GM18526 (cell line): ENCODE measurements around the gene FAM47E.

Experiments used
- POLR2A ChIP-seq: IDR thresholded peaks from 3 replicates; pipeline ENCODE4 v1.6.1; 2011; ENCODE audit not compliant: insufficient read length; ENCODE audit errors: extremely low read depth

FAM47E gene, protein sequence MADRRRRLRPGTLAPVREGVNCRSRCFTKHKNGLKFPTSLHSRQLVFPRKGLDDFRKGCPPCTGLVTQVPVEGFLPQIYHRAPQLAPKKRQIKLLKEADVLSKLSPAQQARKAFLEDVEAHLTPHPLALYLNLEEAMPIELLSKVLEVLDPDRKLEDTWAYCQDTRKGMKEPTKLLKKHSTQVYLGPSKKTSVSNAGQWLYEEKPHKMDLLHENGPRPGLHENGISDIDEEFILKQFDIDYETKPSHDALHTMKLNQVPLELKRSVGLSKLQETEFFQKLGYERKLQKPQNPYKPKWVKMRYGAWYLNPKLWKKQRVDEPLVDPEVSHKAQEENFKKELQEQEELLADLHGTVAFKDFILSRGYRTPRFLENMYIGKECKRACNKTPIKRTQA

DNA sequence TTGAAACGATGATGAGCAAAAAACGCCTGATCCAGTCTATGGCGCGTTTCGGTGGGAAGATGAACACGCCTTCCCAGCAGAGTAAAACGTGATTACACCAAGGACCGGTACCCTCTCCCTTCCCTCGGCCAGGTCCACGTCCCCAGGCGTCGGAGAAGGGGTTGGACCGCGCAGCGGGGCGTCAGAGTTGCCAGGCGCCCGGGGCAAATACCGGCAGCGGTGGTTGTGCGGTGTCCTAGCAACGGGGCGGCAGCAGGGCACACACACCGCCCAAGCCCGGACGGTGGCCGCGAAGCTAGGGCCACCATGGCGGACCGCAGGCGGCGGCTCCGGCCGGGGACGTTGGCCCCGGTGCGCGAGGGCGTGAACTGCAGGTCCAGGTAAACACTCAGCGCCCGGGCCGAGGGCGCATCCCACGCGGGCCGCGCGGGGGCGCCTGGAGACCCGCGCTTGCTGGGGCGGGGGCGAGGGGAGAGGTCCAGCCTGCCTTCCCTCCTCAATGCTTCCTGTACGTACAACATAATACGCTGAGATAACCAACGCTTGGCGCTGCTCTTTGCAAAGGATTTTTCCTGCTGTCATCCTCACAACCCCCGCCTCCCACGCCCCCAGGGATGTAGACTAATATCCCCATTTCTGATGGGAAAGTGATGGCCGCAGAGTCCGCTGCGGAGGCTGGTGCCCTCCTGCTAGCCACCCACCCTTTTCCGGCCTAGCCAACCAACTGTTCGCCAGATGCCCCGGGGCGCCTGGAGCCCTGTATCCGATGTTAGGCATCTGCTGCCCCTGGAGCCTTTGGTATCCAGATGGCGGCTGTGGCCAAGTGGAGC is at the start of gene FAM47E:
Gene FAM47E (plus strand): TSS at position 281 of the 830 bp plus-strand sequence. CDS start 26 bp downstream, at position 307.
- TF ChIP-seq POLR2A = no peak

DNA sequence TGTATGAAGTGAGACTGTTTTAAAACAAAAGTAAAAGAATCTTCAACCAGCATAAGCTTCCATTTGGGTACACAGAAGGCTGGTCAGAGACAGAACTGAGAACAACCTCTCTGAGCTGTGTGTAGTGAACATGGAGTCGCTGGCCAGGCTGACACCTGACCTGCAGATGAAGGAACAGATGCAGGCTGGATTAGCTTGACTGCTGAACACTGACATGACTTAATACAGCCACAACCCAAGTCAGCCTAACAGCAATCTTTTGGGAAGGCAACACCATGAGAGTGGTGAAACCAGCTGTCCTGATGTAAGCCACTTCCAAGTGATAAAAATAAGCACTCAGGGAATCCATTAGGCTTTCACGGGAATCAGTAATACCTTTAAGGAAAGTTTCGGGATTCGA is 48.0 kb upstream of the FAM47E start:
- TF ChIP-seq POLR2A = no peak

- TF ChIP-seq POLR2A = no peak
Measured at GRCh38 chr4:76204936-76205335, 46.6 kb upstream of the FAM47E start.

- TF ChIP-seq POLR2A = no peak
Measured at GRCh38 chr4:76205476-76205875, 46.0 kb upstream of the FAM47E start.

GRCh38 chr4:76206222-76206942 is 45.1 kb upstream of the FAM47E start:
- TF ChIP-seq POLR2A = no peak

DNA sequence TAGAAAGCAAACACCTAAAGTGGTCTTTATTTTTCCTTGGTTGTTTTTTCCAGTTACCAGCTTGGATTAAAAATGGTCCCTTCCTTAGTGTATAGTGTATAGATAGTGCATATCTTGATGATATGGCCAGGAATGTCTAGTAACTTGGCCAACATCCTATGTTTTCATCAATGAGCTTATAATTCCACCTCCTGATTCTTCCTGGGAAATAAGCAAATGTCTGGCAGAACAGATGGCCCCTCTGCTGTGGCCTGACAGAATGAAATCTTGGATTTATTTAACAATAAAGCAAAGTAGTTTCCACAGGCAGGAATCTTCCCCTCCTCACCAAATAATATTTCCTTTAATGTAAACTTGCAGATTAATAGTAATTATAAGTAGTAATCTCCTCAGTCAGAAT is 44.0 kb upstream of the FAM47E start:
- no peak for TF ChIP-seq POLR2A

DNA sequence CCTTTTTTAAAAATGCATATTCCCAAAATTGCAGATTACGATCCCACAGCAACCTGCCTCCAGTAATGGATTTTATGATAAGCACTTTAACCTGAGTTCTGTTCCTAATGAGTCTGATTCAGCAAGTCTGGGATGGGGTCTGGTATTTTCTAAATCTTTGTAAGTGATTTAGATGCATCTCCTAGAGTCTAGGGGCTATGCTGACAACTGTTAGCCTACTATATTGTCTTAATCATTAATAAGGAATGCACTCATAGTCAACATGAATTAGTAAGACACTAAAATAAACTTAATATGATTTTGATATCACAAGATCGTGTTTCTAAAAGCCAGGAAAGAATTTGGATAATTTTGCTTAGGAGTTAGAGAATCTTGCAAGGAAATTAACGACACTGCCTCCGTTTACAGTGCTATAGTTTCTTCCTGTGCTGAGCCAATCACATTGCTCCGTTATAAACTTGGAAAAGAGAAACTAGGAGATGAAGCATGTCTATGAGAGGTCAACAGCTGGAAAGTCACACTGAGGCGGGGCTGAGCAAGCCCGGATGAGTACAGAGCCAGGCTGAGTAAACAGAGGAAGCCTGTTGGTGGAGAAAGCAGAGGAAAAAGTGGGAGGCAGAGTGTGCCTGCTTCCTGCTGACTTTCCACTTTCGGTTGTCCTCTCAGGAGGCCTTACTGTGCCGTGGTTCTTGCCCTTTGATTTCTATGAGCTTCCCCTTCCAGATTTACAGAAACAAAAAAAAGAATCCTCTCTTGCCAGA is 43.3 kb upstream of the FAM47E start:
- TF ChIP-seq POLR2A = no peak

DNA sequence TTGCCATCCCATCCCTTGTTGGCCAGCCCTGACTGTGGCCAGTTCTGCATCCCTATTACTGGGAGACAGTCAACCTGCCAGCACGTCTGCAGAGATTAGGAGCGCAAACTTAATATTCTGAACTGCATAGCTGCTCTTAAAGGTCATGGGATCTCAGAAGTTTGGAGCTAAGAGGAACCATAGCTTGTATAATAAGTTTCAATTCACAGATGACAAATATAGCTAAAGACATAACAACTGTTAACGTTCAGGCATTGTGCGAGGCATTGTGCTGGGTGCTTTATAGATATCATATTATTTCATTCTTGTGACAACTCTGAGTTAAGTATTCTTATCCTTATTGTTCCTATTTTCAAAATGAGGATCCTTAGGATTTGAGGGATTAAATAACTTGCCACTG is 41.6 kb upstream of the FAM47E start:
- no peak for TF ChIP-seq POLR2A

- TF ChIP-seq POLR2A = no peak
Measured at GRCh38 chr4:76210452-76210851, 41.1 kb upstream of the FAM47E start.

DNA sequence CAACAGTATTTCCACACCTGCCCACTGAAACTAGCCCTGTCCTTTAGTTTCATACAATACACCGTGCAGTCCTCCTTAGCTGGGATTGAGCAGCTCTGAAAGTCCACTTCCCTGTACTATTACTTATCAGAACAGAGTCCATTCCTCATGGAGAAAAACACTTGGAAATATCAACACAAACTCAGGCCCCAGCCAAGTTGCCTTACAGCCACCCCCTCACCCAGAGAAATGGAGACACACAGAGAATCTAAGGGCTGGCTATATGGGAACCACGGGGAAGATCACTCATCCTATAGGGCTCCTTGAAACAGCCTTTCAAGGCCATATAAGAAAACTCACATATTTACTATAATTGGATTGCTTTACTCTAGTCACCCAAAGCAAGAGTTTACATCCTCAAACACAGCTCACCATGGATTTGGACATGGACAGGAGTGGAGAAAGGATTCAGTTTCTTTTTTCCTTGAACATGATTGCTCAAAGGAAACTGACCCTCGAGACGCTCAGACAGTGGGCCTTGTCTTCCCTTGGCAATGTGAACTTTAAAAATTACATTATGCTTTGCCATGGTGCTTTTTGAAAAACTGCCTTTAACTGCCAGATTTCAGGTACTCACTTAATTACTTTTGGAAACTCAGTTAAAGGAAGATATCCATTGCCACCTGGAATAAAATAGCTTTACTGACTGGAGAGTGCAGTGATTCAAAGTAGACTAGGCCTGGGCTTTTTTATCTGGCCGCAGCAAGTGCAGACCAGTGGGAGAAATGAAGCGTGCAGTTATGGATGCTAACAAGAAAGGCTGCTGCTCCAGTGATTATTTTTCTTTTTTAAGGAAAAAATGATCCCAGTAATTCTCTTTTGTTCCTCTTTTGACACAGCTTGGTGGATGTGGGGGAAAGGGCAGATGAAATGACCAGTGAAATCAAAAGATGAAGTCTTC is 39.5 kb upstream of the FAM47E start:
- no peak for TF ChIP-seq POLR2A

GRCh38 chr4:76212851-76213414 is 38.6 kb upstream of the FAM47E start:
- TF ChIP-seq POLR2A = no peak

- TF ChIP-seq POLR2A = peak; percentile 27
Measured at GRCh38 chr4:76213415-76214176, 37.9 kb upstream of the FAM47E start, which contains the start of gene SCARB2. TSS of gene SCARB2 (minus strand) at chr4:76213824. CDS start at chr4:76213543, 281 bp downstream.
